CD14-positive monocyte (primary cell): ENCODE data around the gene MIAT. TPM values are rescaled to one million over a fixed set of nuclear protein-coding genes. Genes with fewer than 3 reads are reported as not detected.

ENCODE experiments used
- DNase-seq, 3 donors: peaks; one replicate each; pipeline ENCODE4 v3.0.0-alpha.2; 2011 to 2022
- H2AFZ ChIP-seq: 2 replicates; pipeline ENCODE4 v1.6.0; 2012; ENCODE audit warnings: mild to moderate bottlenecking, low read depth, low read length, inconsistent platforms; ENCODE audit not compliant: insufficient read depth, poor library complexity, severe bottlenecking
- H3K27ac ChIP-seq, 2 donors: 1 replicate in 1 of 2; 2 replicates in 1 of 2; pipeline ENCODE4 v1.5.1; 2012 to 2013; ENCODE audit warnings: low read length in 2 of 2, control low read depth in 1 of 2, inconsistent platforms in 1 of 2, low read depth in 1 of 2, mild to moderate bottlenecking in 1 of 2
- H3K27me3 ChIP-seq, 2 donors: one replicate each; pipeline versions ENCODE4 v1.6.0 to v1.6.1; 2011 to 2013; ENCODE audit warnings: low read length in 2 of 2; ENCODE audit not compliant: control insufficient read depth in 2 of 2, insufficient read depth in 2 of 2
- H3K36me3 ChIP-seq, 2 donors: replicated peaks in 1 of 2; 1 replicate in 1 of 2; 2 replicates in 1 of 2; pipeline versions ENCODE4 v1.5.1 to v1.6.1; 2012 to 2013; ENCODE audit warnings: low read length in 2 of 2, control low read depth in 1 of 2, inconsistent platforms in 1 of 2, mild to moderate bottlenecking in 1 of 2; ENCODE audit not compliant: insufficient read depth in 2 of 2, control insufficient read depth in 1 of 2
- H3K4me1 ChIP-seq, 2 donors: 1 replicate in 1 of 2; 2 replicates in 1 of 2; pipeline versions ENCODE4 v1.5.1 to v1.6.1; 2012 to 2013; ENCODE audit warnings: low read length in 2 of 2, control low read depth in 1 of 2, inconsistent platforms in 1 of 2, mild to moderate bottlenecking in 1 of 2, moderate library complexity in 1 of 2; ENCODE audit not compliant: insufficient read depth in 2 of 2, control insufficient read depth in 1 of 2
- H3K4me2 ChIP-seq: replicated peaks from 2 replicates; pipeline ENCODE3; 2012; ENCODE audit warnings: low read length, moderate library complexity, mild to moderate bottlenecking; ENCODE audit not compliant: poor library complexity, severe bottlenecking; ENCODE audit errors: extremely low read depth
- H3K4me3 ChIP-seq, 3 experiments: fragments of 200-600 bp in 1 of 3; sonication (generic) in 1 of 3; replicated peaks in 1 of 3; 1 replicate in 2 of 3; 2 replicates in 1 of 3; pipeline ENCODE4 v1.5.1; 2011 to 2013; ENCODE audit warnings: low read length in 3 of 3, mild to moderate bottlenecking in 3 of 3, control low read depth in 2 of 3, low read depth in 2 of 3, inconsistent platforms in 1 of 3, moderate library complexity in 1 of 3
- H3K79me2 ChIP-seq: 2 replicates; pipeline ENCODE4 v1.6.0; 2012; ENCODE audit warnings: mild to moderate bottlenecking, control low read depth, inconsistent platforms, low read length, moderate library complexity; ENCODE audit not compliant: insufficient read depth
- H3K9ac ChIP-seq: 2 replicates; pipeline ENCODE4 v1.6.0; 2017; ENCODE audit warnings: low read length, mild to moderate bottlenecking; ENCODE audit not compliant: insufficient read depth, poor library complexity, severe bottlenecking
- H3K9me3 ChIP-seq, 2 donors: replicated peaks in 1 of 2; 1 replicate in 1 of 2; 2 replicates in 1 of 2; pipeline versions ENCODE4 v1.5.1 to v1.6.1; 2012 to 2013; ENCODE audit warnings: low read length in 2 of 2, control low read depth in 1 of 2; ENCODE audit not compliant: control insufficient read depth in 1 of 2, insufficient read depth in 1 of 2
- H4K20me1 ChIP-seq: 2 replicates; pipeline ENCODE4 v1.6.0; 2012; ENCODE audit warnings: mild to moderate bottlenecking, low read length, control low read depth, moderate library complexity; ENCODE audit not compliant: insufficient read depth
- H3K27ac Mint-ChIP-seq, 7 donors: one replicate each; pipeline ENCODE4 v1.8.0; 2020; ENCODE audit warnings: mild to moderate bottlenecking in 7 of 7, mixed read lengths in 7 of 7, moderate library complexity in 6 of 7, inconsistent platforms in 2 of 7
- H3K27me3 Mint-ChIP-seq, 3 donors: one replicate each; pipeline ENCODE4 v1.8.0; 2021 to 2022; ENCODE audit warnings: low read depth in 3 of 3, mild to moderate bottlenecking in 3 of 3, mixed read lengths in 3 of 3, moderate library complexity in 3 of 3, inconsistent platforms in 1 of 3
- H3K36me3 Mint-ChIP-seq, 2 donors: one replicate each; pipeline ENCODE4 v1.8.0; 2020; ENCODE audit warnings: mixed read lengths in 2 of 2, inconsistent platforms in 1 of 2, mild to moderate bottlenecking in 1 of 2
- H3K4me1 Mint-ChIP-seq: one replicate; pipeline ENCODE4 v1.8.0; 2020; ENCODE audit warnings: mild to moderate bottlenecking, mixed read lengths
- H3K4me3 Mint-ChIP-seq, 2 donors: one replicate each; pipeline ENCODE4 v1.8.0; 2020; ENCODE audit warnings: mild to moderate bottlenecking in 2 of 2, mixed read lengths in 2 of 2, moderate library complexity in 1 of 2
- H3K9me3 Mint-ChIP-seq, 7 donors: one replicate each; pipeline ENCODE4 v1.8.0; 2020 to 2022; ENCODE audit warnings: mixed read lengths in 7 of 7, mild to moderate bottlenecking in 6 of 7, moderate library complexity in 6 of 7, inconsistent platforms in 2 of 7
- CTCF ChIP-seq: fragments of 200-600 bp; IDR thresholded peaks from one replicate; pipeline ENCODE4 v1.8.0; 2022; ENCODE audit warnings: antibody characterized with exemption, mild to moderate bottlenecking
- WGBS: methylation state at CpG from one replicate; pipeline ENCODE4 v1.1.5; 2013; ENCODE audit warnings: missing lambda C conversion rate; ENCODE audit not compliant: insufficient coverage; 5-methylcytosine and 5-hydroxymethylcytosine counted together
- intact Hi-C, 2 donors: fragments of 100-400 bp; cut with micrococcal nuclease; formaldehyde crosslinking; loops; one replicate each; pipeline versions ENCODE4 v1.15.0 to v1.15.1; 2023
- polyA plus RNA-seq, 3 donors: library from polyadenylated mRNA; depleted of rRNA in 1 of 3; unstranded in 2 of 3; stranded (reverse) in 1 of 3; fragments of 300-500 nt in 2 of 3; fragments of >200 nt in 1 of 3; fragmentation: Illumina TruSeq in 2 of 3; gene quantifications; 1 replicate in 2 of 3; 2 replicates in 1 of 3; pipeline ENCODE4 v1.2.3, GENCODE V29; 2012 to 2021

MIAT gene
- polyA plus RNA-seq, 3 donors, result 0.02 to 0.17 (median 0.03) TPM

- Histone ChIP-seq H3K27me3 (no peaks in the 10 kb centered on the region), H3K36me3 (peaks cover 0 to under 1% of the 10 kb centered on the region in 2 donors), H4K20me1 (no peaks in the 10 kb centered on the region), H3K27ac (no peak overlapping the region), H2AFZ (no peak overlapping the region), H3K4me3 (no peak overlapping the region), H3K4me2 (no peak overlapping the region), H3K9ac (no peak overlapping the region), H3K4me1 (peaks cover 42 to 47% of the 10 kb centered on the region in 2 donors), H3K79me2 (peaks cover 24% of the 10 kb centered on the region), H3K9me3 (no peaks in the 10 kb centered on the region)
- Mint-ChIP-seq H3K4me3 (no peak overlapping the region), H3K27me3 (peaks cover 0 to 2% (median 0%) of the 10 kb centered on the region in 3 donors), H3K36me3 (peaks cover 6 to 7% of the 10 kb centered on the region in 2 donors), H3K4me1 (peaks cover 47% of the 10 kb centered on the region), H3K27ac (peak overlapping the region in 3 of 7 donors; percentile 2 to 43 (median 15)), H3K9me3 (no peaks in the 10 kb centered on the region)
- intact Hi-C loops, result loop anchor here (5.0 to 10.0 kb wide), 2 partner anchors 86 to 1247 kb away; partner anchors contain the start of gene PITPNB (in 1 of the 2)
- DNase-seq, result no peak
- TF ChIP-seq CTCF, result no peak
- 83% methylated on average over 1 of the region's 4 CpGs for WGBS
These were observed 13.1 kb downstream of the MIAT start for GRCh38 chr22:26670459-26670858.

GRCh38 chr22:26671317-26672059 lies 14.1 kb downstream of the MIAT start:
- intact Hi-C loops, result loop anchor here (5.0 to 10.0 kb wide), 2 partner anchors 87 to 1246 kb away; partner anchors contain the start of gene PITPNB (in 1 of the 2)

More at GRCh38 chr22:26671317-26672059, 14.1 kb downstream of the MIAT start:
- Histone ChIP-seq H3K4me1 (peaks cover 42 to 47% of the 10 kb centered on the region in 2 donors), H3K27me3 (no peaks in the 10 kb centered on the region), H3K9ac (no peak overlapping the region), H3K4me2 (peak overlapping the region; percentile 86), H3K4me3 (peak overlapping the region in 1 of 3 experiments; percentile 83), H4K20me1 (no peaks in the 10 kb centered on the region), H3K36me3 (peaks cover 0 to 6% of the 10 kb centered on the region in 2 donors), H3K9me3 (no peaks in the 10 kb centered on the region), H3K27ac (peak overlapping the region; percentile 89 to 92), H2AFZ (peak overlapping the region; percentile 78), H3K79me2 (peaks cover 34% of the 10 kb centered on the region)
- Mint-ChIP-seq H3K36me3 (peaks cover 13 to 16% of the 10 kb centered on the region in 2 donors), H3K4me1 (peaks cover 50% of the 10 kb centered on the region), H3K9me3 (no peaks in the 10 kb centered on the region), H3K27me3 (peaks cover 0 to 2% (median 0%) of the 10 kb centered on the region in 3 donors), H3K27ac (peak overlapping the region; percentile 95 to 99 (median 99)), H3K4me3 (peak overlapping the region in 1 of 2 donors; percentile 13)
- no peak for DNase-seq
- TF ChIP-seq CTCF, result no peak
- 68% methylated on average over 7 of the region's 15 CpGs for WGBS
